G401.6 (cell line): ENCODE measurements around the gene ENO2.

ENCODE experiments used
- FAIRE-seq: peaks from 2 replicates; lab custom pipeline; 2012; peaks lifted over from hg19 to GRCh38; lab: Jason Lieb, UNC

The ENO2 gene

DNA sequence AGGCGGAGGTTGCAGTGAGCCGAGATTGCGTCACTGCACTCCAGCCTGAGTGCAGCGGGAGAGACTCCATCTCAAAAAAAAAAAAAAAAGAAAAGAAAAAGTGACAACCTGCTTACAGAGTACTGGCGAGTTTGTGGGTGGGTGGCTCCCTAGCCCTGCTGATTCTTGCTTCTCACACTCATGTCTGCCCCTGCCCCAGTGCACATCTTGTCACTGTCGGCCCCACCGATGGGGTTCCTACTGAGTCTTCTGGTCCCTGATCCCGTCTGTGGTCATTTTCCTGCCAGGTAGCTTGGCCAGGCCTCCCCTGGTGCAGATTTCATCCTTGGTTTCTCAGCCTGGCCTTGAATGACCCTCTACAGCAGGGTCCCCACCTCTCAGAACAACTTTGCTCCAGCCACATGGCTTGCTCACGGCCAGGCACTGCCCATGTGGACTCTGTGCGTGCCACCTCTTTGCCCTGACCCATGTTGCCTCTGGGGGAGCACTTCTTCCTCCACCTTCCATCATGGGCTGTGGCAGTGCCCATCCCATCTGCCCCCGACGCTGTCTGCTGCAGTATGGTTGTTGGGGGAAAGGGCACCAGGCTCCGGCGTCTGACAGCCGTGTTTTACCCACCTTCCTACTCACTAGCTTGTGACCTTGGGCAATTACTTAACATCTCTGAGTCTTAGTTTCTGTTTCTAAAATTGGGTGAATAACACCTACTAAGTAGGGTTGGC is 34.7 kb downstream of the ENO2 start:
- no peak for FAIRE-seq

DNA sequence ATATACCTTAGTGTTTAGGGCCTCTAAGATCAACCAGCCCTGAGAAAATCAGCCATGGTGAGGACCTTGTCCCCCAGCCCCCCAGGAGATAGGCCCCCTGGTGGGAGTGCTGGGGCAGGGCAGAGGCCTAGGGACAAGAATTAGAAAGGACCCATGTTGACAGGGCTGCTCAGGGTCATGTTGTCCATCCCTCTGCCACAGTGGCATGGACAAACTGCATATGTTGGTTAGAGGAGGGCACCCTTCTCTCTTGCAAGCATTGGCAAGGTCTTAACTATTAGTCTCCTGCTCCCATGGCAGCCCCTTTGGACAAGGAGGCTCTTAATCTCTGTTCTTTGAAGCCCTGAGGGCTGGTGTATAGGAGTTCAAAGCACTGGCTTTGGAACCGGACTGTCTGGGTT is 36.0 kb downstream of the ENO2 start:
- no peak for FAIRE-seq

DNA sequence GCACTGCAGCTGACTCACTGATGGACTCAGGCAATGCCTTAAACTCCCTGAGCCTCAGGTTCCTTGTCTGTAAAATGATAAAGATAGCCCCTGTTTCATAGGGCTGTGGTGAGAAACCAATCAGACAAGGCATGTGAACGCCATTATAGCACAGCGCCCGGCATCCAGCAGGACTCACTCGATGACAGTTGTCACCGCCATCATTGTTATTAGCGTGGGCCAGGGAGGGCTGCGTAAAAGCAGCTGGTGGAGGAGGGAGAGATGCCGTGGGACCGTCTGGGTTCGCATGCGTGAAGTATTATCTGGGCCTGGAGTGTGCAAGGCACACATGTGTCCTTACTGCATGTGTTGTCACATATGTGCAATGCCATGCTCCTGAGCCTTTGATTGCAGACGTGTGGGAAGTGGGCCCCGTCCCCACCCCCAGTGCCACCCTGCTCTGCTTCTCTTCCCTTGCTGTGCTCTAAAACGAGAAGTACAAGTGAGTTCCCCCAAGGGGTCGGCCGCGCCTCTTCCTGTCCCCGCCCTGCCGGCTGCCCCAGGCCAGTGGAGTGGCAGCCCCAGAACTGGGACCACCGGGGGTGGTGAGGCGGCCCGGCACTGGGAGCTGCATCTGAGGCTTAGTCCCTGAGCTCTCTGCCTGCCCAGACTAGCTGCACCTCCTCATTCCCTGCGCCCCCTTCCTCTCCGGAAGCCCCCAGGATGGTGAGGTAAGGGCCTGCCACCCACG is 36.6 kb downstream of the ENO2 start, which contains the start of gene PTPN6:
PTPN6 (plus strand) TSS at position 546 of the 730 bp plus-strand sequence; CDS start at position 703, 157 bp downstream.
- FAIRE-seq: no peak

DNA sequence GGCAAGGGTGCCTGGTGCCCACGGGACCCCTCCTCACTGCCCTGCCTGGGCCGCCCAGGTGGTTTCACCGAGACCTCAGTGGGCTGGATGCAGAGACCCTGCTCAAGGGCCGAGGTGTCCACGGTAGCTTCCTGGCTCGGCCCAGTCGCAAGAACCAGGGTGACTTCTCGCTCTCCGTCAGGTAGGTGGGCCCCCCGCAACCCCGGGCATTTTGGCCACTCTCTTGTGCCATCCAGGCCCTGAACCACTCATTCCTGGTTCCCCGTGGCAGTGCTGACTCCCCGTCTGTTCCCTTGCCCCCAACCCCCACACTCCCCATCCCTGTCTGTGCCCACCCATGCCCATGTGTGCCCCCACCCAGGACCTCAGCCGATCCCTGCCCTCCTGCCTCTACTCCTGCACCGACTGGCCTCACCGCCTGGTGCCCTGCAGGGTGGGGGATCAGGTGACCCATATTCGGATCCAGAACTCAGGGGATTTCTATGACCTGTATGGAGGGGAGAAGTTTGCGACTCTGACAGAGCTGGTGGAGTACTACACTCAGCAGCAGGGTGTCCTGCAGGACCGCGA is 37.3 kb downstream of the ENO2 start:
- no peak for FAIRE-seq

DNA sequence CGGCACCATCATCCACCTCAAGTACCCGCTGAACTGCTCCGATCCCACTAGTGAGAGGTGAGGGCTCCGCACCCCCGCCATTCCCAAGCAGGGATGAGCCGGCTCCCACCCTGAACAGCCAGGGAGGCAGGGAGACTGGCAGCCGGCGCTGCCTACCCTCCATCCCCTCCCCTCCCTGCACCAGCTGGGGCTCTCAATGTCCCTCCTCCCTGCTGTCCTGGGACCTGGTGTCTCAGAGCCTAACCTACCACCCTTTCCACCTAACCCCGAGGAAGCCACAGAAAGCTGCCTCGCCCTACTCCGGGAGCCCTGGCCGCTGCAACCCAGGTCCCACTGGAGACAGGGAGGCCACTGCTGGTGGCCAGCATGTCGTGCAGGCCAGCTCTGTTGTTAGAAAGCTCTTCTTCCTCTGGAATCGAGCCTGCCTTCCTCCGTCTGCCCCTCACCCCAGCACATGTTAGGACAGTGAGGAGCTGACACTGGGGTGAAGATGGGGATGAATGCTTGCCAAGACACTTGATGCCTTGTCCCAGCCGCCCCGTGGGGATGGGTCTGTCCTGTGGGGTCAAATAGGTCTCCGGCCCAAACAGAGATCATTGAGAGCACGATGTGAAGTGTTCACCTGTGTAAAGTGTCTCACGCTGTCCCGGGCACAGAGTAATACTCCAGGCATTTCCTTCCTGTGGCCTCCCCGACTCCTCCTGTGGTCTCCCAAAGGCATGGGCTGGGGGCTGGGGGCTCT is 37.9 kb downstream of the ENO2 start:
- FAIRE-seq: no peak

DNA sequence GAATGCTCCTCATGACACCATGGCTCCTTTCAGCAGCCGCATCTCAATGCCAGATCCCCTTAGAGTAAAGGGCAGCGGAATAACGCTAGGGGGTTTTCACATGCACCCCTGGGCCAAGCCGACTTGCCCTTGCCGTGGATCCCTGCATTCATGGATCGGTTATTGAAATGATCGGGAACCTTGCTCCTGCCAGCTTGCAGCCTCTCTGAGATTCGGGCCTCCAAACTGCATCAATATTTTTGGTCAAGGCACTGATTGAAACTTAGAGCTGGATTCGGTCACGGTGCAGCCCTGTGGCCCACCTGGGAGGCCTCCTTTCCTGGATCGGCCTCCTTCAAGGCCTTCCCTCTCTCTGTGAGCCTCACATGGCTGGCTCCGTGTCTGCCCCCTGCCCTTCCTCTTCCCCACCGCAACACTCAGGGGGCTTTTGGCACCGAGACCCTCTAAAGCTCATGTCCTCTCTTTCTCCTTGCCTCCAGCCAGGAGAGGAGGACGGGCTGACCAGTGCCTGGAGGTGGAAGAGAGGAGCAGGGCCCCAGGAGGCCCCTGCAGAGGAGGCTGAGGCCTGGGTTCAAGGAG is 38.6 kb downstream of the ENO2 start:
- no peak for FAIRE-seq

DNA sequence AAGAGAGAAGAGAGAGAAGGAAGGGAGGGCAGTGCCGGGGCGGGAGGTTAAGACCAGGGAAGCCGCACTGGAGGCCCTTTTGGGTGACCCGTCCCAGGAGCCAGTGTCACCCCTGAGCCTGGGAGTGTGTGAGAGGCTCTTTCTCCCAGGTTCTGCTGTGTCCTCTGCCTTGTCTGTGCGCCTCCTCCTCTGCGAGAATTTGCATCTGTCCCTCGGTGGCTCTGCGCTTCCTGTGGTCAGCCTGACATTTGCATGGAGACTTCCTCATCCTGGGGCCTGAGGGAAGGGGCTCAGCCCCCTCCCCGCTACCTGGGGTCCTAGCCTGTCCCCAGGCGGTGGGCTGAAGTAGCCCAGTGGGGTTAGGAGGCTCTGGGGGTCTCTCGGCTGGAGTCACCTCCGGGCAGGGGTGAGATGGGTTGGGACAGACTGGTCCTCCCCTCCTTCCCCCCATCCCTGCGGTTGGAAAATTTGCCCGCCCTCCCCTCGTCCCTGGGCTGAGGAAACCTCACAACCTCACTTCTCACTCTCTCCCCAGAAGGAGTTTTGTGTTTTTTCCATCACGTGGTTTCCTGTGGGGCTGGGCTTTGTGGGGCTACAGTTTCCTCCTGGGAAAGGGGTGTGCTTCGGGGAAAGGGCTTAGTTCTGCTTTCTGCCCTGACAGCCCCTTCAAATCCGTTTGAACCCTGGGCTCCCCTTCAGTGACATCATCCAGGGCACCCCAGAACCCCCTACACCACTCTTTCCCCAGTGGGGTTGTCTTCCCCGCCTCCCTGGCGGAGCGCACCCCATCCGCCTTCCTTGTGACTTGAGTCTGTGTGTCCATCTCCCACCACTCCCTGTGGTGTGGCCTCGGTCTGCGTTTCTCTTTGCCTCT is 39.3 kb downstream of the ENO2 start:
- FAIRE-seq: no peak

DNA sequence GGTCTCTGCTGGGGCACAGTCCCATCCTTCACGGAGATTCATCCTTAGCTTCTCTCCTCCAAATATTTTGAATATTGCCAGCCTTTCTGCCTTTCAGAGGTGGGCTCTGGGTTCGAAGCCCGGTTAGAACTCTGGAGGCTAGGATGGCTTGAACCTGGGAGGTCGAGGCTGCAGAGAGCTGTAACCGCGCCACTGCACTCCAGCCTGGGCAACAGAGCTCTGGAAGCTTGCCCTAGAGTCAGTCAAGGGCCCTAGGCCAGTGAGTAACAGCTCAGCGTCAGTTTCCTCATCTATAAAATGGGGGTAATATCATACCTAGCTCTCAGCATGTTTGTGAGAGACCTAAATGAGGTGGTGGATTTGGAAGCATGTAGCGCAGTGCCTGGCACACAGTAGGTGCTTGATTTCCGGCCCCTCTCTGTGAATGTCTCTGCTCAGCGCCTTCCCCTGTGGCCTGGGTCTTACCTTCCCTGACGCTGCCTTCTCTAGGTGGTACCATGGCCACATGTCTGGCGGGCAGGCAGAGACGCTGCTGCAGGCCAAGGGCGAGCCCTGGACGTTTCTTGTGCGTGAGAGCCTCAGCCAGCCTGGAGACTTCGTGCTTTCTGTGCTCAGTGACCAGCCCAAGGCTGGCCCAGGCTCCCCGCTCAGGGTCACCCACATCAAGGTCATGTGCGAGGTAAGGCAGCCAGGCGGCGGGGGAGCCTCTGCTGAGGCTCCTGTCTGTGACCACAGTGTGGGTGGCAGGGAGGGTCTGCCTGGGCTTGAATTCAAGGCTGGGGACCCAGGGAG is 40.1 kb downstream of the ENO2 start:
- FAIRE-seq: no peak

DNA sequence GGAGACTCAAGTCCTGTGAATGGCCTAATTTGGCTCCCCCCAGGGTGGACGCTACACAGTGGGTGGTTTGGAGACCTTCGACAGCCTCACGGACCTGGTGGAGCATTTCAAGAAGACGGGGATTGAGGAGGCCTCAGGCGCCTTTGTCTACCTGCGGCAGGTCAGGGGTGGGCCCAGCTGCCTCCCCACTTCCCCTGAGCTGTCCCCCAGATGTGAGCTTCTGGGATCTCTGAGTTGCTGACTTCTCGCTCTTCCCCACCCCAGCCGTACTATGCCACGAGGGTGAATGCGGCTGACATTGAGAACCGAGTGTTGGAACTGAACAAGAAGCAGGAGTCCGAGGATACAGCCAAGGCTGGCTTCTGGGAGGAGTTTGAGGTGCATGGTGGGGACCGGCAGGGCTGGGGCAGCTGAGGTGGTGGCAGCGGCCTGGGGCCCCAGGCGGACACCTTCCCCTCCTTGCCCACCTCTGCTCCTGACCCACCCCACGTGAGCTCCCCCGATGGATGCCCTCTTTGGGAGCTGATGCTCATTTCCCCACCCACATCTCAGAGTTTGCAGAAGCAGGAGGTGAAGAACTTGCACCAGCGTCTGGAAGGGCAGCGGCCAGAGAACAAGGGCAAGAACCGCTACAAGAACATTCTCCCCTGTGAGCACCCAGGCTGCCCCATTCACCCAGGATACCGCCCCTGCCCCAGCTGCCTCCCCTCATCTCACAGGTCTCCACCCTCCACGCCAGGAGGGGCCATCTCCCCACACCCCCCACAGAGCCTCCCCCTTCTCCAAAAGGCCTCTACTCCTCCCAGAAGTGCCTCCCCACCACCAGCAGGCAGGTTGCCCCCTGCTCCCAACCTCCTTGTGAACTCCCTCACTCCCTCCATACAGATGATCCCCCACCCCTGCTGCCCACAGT is 41.0 kb downstream of the ENO2 start:
- no peak for FAIRE-seq

DNA sequence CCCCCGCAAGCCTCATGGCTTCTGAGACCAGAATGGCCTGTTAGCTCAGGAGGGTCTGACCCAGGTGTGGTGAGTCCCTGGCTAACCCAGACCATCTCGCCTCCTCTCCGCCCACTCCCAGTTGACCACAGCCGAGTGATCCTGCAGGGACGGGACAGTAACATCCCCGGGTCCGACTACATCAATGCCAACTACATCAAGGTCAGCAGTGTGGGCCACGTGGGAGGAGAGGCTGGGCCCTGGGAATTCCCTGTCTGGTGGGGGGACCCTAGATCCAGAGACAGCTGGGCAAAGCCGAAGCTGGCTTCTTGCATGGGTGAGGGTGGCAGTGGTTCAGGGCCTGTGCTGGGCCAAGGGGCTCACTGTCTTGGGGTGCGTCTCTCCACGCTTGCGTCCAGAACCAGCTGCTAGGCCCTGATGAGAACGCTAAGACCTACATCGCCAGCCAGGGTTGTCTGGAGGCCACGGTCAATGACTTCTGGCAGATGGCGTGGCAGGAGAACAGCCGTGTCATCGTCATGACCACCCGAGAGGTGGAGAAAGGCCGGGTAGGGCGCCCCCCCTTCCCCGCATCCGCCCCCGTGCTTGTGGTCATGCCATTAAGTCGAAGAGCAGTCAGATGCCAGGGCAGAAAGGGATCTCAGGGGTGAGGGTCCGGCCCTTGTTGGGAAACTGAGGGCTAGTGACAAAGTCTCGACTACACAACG is 41.8 kb downstream of the ENO2 start:
- no peak for FAIRE-seq

DNA sequence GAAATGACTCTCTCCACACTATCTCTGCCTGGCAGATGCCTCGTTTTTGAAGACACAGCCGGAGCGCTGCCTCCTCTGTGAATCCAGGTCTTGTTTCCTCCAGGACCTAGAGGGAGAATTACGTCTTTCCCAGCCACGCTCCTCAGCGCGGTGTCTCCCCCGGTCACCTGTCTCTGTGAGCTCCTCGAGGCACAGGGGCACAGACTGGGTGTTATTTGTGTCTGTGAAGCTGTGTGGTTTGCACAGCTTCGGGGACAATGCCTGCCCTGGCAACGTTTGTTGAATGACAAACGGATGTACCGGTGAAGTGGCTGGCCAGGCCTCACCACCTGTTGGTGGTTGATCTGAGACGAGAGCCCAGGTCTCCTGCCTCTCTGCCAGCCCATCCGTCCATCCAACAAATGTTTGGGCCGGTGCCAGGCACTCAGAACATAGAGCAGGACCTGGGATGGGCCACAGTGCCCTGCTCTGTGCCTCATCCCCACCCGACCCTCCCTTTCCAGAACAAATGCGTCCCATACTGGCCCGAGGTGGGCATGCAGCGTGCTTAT is 42.8 kb downstream of the ENO2 start:
- FAIRE-seq: no peak

DNA sequence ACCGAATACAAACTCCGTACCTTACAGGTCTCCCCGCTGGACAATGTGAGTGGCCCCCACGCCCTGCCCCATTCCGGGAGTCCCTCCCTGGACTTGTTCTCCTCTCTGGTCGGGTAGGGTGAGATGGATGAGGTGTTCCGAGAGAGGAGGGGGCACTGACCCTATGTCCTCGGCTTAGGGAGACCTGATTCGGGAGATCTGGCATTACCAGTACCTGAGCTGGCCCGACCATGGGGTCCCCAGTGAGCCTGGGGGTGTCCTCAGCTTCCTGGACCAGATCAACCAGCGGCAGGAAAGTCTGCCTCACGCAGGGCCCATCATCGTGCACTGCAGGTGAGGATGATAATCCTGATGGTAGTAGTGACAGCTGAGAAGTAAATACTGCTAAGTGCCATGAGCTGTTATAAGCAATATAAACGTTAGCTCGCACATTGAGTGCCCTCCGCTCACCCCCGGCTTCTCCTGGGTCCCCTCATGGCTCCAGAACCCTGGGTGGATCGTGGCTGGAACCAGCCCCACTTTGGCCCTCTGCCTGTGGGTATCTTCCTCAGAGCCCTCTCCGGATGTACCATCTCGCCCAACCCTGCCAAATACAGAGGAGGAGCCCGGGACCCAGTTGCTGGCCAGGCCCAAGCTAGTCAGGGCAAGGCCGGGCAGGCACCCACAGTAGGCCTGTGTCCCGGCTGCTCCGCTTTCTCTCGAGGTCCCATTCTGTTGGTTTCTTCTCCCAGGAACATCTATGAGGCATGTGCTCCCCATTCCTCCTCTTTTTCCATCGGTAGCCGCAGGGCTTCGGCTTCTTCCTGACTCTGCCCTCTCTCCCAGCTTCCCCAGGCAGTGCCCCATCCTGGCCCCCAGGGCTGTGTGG is 43.6 kb downstream of the ENO2 start:
- no peak for FAIRE-seq

DNA sequence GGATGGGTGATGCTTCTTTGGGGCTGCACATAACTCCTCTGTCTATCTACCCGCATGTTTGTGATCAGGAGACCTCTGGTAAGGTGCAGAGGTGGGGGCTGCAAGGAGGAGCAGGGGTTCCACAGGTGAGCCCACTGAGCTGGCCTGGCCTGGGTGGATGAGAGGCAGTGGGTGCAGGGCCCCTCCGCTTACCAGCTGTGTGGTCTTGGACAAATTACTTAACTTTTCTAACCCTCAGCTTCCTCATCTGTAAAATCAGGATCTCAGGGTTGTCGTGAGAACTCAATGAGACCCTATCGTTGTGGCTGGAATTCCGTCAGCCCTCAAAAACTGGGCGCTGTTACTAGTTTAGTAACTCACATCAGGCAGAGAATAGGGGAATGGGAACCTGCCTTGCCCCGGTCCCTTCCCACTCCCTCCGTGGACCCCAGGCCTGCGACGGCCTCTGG is 44.3 kb downstream of the ENO2 start:
- FAIRE-seq: no peak

DNA sequence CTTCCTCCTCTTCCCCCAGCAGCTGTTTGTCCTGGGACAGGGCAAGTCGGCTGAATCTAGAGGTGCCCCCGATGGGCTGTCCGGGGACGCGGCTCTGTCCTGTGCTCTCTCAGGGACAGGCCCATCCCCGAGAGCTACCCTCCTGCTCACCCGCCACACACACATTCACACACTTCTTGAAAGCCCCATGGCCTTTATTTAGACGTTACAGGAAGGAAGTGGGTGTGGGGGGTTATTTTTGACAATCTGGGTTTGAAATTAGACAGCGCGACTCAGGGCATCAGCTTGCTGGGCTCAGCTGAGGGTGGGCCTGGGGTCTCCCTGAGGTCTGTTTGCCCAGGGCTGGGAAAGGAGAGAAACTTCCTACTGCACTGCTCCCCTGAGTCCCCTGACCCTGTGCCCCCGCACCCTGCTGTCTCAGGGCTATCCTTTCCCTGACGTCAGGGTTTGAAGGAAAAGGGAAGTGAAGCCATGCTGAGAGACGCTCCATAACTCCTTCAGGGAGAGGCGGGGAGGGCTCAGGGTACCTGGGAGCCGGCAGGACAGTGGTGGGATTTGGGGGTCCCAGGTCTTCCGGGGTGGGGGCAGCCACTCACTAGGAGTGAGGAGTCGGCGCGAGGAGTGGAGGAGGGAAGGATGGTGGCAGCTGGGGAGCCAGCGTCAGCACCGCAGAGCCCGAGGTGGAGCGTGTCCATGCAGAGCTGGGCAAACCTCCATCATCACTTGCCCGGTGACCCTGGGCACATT is 44.9 kb downstream of the ENO2 start:
- no peak for FAIRE-seq

DNA sequence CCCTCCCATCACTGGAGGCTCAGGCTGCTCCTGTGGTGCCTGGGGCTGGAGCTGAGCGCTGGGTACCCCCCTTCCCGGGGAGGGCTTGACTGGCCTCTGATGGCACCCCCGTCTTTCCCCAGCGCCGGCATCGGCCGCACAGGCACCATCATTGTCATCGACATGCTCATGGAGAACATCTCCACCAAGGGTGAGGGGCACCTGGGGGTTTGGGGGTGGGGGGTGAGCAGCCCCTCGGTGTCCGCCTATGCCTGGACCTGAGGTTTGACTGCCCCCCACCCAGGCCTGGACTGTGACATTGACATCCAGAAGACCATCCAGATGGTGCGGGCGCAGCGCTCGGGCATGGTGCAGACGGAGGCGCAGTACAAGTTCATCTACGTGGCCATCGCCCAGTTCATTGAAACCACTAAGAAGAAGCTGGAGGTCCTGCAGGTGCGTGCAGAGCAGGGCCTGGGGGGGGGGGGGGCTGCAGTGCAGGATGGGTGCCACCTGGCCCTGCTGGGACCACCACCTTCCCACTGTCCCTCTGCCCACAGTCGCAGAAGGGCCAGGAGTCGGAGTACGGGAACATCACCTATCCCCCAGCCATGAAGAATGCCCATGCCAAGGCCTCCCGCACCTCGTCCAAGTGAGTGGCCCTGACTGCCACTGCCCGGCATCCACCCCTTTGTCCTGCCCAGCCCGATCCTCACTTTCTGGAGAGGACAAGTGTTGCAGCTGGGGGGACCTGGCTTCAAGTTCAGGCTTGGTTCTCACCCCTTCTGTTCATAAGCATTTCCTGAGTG is 45.6 kb downstream of the ENO2 start:
- FAIRE-seq: no peak
